Head of caudate nucleus (tissue), 42 donors: ENCODE measurements around the gene TRDN.
A peak's percentile ranks its signal among the peaks of the same experiment; 100 is the strongest.

Experiments used
- DNase-seq, 42 donors: peaks; one replicate each; pipeline versions ENCODE4 v3.0.0 to v3.0.0-alpha.2; 2020 to 2021; ENCODE audit warnings: mixed read lengths in 7 of 42
- intact Hi-C: fragments of 100-400 bp; cut with DNase I; formaldehyde crosslinking; loops from one replicate; pipeline ENCODE4 v1.15.0; 2022

Gene TRDN

GRCh38 chr6:123447315-123447937, 189.3 kb downstream of the TRDN start:
- intact Hi-C loops: no loop called here
- DNase-seq: no peak

GRCh38 chr6:123439371-123439770, 197.4 kb downstream of the TRDN start:
- DNase-seq: no peak
- intact Hi-C loops: no loop called here

- no peak for DNase-seq
- intact Hi-C loops: no loop called here
Measured at GRCh38 chr6:123434186-123434585, 202.6 kb downstream of the TRDN start.

- intact Hi-C loops: no loop called here
- no peak for DNase-seq
Measured at GRCh38 chr6:123430970-123431369, 205.8 kb downstream of the TRDN start.

DNA sequence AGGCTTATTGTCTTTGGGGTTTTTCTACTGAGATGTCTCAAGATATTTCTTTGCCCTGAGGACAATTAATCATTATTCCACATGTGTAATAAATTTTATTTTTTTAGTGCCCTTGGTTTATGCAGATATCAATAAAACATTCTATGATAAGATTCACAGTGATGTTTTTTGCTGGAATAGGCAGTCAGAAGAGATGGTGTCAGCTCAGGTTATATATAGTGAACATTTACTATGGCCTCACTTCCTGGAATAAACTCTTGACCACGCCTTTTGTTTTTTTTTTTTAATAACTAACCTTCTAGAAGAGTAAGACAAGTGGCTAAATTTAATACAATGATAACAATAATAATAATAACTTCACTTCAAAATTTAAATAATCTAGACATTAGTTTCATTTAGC, 209.7 kb downstream of the TRDN start:
- intact Hi-C loops: no loop called here
- no peak for DNase-seq

DNA sequence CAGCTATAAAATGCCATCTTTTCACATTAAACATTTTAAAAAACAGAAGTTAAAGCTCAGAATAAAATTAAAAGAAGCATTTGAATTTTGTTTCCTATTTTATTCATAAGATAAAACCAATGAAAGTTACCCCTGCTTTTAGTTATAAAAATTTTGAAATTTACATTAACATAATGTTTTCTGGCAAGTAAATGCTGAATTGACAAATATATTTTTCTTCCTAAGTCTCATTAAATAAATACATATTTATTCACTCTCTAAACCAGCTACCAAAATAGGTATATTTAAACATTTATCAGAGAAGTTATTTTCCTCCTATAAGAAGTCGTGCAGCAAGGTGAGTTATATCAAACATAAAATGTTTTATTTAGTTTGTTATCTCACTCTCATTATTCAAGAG, 213.6 kb downstream of the TRDN start:
- intact Hi-C loops: no loop called here
- no peak for DNase-seq

DNA sequence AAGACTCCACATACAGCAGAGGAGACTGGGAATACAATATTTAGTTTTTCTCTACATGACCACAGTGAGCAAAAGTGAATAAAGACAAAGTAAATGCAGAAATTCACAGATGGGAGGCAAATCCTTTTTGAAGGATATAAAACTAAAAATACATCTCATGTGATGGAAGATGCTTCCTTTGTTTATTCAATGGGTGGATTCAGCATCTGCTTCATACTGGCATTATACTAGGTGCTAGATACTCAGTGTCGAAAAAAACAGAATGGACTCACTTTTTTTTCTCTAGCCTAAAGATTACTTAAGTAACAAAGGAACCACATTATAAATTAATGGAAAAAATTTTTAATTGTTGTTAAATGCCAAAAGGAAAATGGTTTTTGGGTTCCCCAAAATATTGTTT, 216.2 kb downstream of the TRDN start:
- DNase-seq: no peak
- intact Hi-C loops: no loop called here

GRCh38 chr6:123418071-123418470, 218.7 kb downstream of the TRDN start:
- DNase-seq: no peak
- intact Hi-C loops: loop anchor here (10.0 kb wide), 1 partner anchor 297 kb away; no protein-coding TSS in a partner anchor

DNA sequence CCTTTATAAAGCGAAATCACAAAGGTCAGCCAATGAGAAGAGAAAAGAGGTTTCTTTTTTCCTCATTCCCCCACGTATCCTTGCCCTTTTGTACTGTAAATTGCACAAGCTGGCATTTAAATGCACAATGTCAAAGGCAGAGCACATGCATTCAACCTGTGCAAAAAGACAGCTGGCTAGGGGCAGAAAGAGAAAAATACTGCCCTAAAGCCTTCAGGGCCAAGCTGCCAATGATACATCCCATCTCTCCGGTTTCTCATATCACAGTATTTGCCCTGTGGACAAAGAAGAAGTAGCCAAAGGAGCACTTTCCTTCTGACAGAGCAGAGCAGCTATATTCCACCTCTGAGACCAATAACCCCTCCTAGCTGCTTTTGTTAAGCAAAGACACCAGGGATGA, 219.2 kb downstream of the TRDN start:
- intact Hi-C loops: loop anchor here (10.0 kb wide), 1 partner anchor 297 kb away; no protein-coding TSS in a partner anchor
- DNase-seq: no peak

- intact Hi-C loops: loop anchor here (10.0 kb wide), 1 partner anchor 299 kb away; no protein-coding TSS in a partner anchor
- peak in 38 of 42 donors; percentile 21 to 89 (median 69) for DNase-seq
Measured at GRCh38 chr6:123415844-123416468, 220.8 kb downstream of the TRDN start.

DNA sequence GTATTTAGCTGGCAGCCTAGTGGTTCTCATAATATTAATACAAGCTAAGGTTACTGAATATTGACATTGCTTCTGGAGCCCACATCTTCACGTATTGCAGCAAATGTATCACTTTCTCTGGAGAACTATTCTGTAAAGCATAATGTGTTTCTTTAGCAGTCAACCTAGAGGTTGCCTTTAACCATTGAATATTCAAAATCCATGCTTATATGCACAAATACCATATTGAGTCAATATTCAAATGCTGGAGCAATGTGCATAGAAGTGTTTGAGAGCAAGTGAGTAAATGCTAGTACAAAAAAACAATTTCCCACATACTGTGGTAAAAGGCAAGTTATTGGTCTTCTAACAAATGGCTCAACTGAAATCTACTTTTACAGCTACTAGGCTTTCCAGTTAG, 231.8 kb downstream of the TRDN start:
- DNase-seq: no peak
- intact Hi-C loops: no loop called here

DNA sequence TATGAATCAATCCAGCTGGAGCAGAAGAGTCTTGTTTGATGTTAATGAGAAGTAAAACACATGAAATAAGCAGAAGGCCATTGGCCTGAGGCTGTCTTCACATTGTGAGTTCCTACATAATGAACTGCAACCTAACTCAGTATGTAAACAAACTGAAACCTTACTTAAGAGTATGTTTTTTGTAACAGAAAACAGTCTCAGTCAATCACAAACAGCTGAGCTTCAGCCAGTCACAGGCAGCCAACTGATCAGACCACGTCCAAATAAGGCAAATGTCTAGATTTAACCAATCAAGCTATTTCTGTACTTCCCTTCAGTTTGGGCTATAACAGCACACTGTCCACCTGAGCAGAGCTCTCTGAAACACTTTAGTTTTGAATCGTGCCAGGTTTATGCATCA, 234.7 kb downstream of the TRDN start:
- intact Hi-C loops: no loop called here
- DNase-seq: no peak

DNA sequence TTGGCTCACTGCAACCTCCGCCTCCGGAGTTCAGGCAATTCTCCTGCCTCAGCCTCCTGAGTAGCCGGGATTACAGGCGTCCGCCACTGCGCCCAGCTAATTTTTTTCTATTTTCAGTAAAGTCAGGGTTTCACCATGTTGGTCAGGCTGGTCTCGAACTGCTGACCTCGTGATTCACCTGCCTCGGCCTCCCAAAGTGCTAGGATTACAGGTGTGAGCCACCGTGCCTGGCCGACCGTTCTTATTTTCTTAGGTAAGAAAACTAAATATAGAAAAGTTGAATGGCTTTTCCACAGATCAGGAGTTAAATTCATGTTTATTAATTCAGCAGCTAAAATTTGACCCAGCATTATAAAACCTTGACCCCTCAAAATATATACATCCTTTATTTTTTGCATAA, 238.7 kb downstream of the TRDN start:
- DNase-seq: no peak
- intact Hi-C loops: no loop called here

DNA sequence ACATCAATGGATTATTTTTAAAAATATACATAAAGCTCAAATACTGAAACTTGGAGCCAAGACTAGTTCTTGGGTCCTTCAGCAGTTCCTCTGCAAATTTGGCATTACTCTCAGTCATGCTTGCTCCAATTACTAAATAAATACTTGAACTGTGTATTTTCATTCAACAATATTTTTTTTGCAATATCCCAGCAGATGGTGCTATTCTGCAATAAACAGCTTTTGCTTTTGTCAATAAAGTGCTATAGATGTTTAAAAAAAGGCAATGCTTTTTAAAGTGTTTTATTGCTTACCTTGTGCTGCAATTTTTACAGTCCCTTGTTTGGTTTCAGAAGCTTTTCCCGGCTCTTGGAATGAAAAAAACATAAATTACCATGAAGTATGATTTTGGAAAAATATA, 243.4 kb downstream of the TRDN start:
- intact Hi-C loops: no loop called here
- DNase-seq: no peak

DNA sequence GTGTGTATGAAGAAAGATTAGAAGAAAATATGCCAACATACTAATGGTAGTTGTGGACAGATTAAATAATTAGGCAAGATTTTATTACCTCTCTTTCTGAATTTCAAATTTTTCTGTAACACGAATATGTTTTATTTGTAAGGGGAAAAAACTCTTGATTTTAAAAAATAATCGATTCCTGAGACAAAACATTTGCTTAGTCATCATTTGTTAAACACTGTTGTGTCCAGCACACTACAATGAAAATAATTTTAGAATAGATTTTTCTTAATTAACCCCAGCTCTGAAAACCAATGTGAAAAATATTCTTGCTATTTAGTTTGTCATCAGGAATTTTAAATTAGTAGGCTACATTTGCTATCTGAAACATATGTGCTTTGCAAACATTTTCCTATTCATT, 253.0 kb downstream of the TRDN start:
- intact Hi-C loops: no loop called here
- DNase-seq: no peak

DNA sequence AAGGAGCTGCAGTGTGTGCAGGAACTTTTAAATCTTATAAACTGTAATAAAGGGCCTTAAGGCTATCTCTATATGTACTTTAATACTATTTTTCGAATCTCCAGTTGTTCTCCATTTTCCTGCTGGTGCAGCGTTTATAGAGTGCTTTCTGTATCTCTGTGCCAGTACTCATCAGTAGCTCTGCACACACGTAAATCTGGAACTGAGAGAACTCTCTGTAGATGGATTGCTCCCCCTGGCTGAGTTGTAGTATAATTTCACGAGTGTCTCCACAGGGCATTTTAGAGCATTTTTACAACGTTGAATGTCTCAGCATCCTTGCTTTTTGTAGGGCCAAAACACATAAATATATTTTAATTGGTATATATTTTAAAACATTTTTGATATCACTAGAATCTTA, 256.5 kb downstream of the TRDN start:
- peak in 25 of 42 donors; percentile 8 to 74 (median 37) for DNase-seq
- intact Hi-C loops: no loop called here

DNA sequence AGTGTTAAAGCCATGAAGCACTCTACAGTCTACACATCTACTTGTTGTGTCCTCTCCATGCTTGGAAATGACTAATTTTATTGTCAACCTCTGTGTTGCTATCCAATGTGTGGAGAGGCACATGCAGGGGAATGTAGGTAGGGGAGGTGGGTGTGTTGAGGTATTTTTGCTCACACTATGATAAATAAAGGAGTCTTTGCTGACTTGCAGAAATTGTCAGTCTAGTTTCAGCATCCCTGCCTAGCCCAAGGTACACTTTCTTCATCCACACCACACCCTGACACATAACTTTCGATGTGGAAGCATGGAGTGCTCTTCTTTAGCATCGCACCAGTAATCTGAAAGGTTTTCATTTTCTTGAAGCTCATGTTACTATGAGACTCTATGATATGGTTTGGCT, 264.0 kb downstream of the TRDN start:
- DNase-seq: no peak
- intact Hi-C loops: no loop called here

- intact Hi-C loops: no loop called here
- DNase-seq: no peak
Measured at GRCh38 chr6:123363912-123364311, 272.8 kb downstream of the TRDN start.

- intact Hi-C loops: no loop called here
- DNase-seq: no peak
Measured at GRCh38 chr6:123360359-123360758, 276.4 kb downstream of the TRDN start.

DNA sequence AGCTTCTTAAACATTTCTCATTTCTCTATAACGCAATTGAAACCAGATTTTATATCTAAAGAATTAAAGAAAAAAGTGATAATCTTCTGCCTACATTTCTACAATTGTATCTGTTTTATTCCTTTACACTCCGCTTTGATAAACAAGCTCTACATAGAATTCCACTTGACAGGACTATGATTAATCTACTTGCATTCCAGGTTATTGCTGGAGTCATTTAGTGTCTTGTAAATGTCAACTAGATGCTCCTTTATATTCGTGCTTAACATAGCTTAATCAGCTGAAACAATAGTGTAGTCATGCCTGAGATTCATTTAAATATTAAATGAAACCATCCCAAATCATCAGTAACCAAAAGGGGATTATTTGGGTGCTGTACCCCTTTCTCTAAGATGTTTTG, 284.0 kb downstream of the TRDN start:
- no peak for DNase-seq
- intact Hi-C loops: no loop called here

GRCh38 chr6:123352279-123352678, 284.5 kb downstream of the TRDN start:
- no peak for DNase-seq
- intact Hi-C loops: no loop called here
